Suprapubic skin (tissue), 4 donors: ENCODE results near the gene TLE4. TPM values are rescaled to one million over a fixed set of nuclear protein-coding genes. Genes with fewer than 3 reads are reported as not detected.

Source experiments
- DNase-seq, 2 donors: peaks; one replicate each; pipeline ENCODE4 v3.0.0-alpha.2; 2019; ENCODE audit warnings: low spot score in 2 of 2
- H3K27ac ChIP-seq: fragments of 200-600 bp; sonication (generic); one replicate; pipeline ENCODE4 v1.5.1; 2019
- H3K27me3 ChIP-seq: fragments of 200-600 bp; sonication (generic); one replicate; pipeline ENCODE4 v1.5.1; 2019
- H3K36me3 ChIP-seq: fragments of 200-600 bp; sonication (generic); one replicate; pipeline ENCODE4 v1.5.1; 2019
- H3K4me1 ChIP-seq: fragments of 200-600 bp; sonication (generic); one replicate; pipeline ENCODE4 v1.5.1; 2019
- H3K4me3 ChIP-seq: fragments of 200-600 bp; sonication (generic); one replicate; pipeline ENCODE4 v1.5.1; 2019; ENCODE audit warnings: mild to moderate bottlenecking
- H3K9me3 ChIP-seq: fragments of 200-600 bp; sonication (generic); one replicate; pipeline ENCODE4 v1.5.1; 2019
- CTCF ChIP-seq, 2 donors: fragments of 200-600 bp in 1 of 2; fragments of 450-650 bp in 1 of 2; sonication (generic) in 1 of 2; IDR thresholded peaks; one replicate each; pipeline ENCODE4 v1.5.1; 2016 to 2019; ENCODE audit warnings: antibody characterized with exemption in 2 of 2, mild to moderate bottlenecking in 1 of 2, moderate library complexity in 1 of 2
- EP300 ChIP-seq: sonication (generic); formaldehyde crosslinking; IDR thresholded peaks from one replicate; pipeline ENCODE4 v1.6.1; 2017; ENCODE audit warnings: antibody characterized with exemption
- POLR2A ChIP-seq, 2 donors: fragments of 450-650 bp; IDR thresholded peaks; one replicate each; pipeline ENCODE4 v1.6.1; 2017; ENCODE audit warnings: antibody characterized with exemption in 2 of 2, mild to moderate bottlenecking in 2 of 2, moderate library complexity in 2 of 2
- POLR2AphosphoS5 ChIP-seq, 3 donors: sonication (generic); formaldehyde crosslinking; IDR thresholded peaks; one replicate each; pipeline ENCODE4 v1.6.1; 2017; ENCODE audit warnings: antibody characterized with exemption in 3 of 3
- WGBS: methylation state at CpG from one replicate; pipeline ENCODE4 v1.1.5; 2018; 5-methylcytosine and 5-hydroxymethylcytosine counted together
- total RNA-seq, 4 donors: library from RNA; depleted of rRNA; stranded (reverse); fragments of >200 nt; gene quantifications; one replicate each; pipeline ENCODE4 v1.1.0, GENCODE V29; 2016

The TLE4 gene
- total RNA-seq, 4 donors from 2014 or later, result 44.3 to 109 (median 67.0) TPM

- Histone ChIP-seq H3K27ac (no peak overlapping the region), H3K27me3 (no peaks in the 10 kb centered on the region), H3K9me3 (no peaks in the 10 kb centered on the region), H3K36me3 (peaks cover 4% of the 10 kb centered on the region), H3K4me1 (peaks cover 4% of the 10 kb centered on the region), H3K4me3 (no peak overlapping the region)
- WGBS, result 52% methylated on average over 4 of the region's 4 CpGs
- no peak for DNase-seq
- no peak for TF ChIP-seq POLR2AphosphoS5 (IDR thresholded peaks at IDR 0.05)
- TF ChIP-seq EP300, result no peak
- no peak for TF ChIP-seq CTCF (IDR thresholded peaks at IDR 0.05)
- TF ChIP-seq POLR2A (IDR thresholded peaks at IDR 0.05), result no peak
These were observed 21.1 kb downstream of the TLE4 start for GRCh38 chr9:79592726-79593493.

- H3K4me1 ChIP-seq, result no peaks in the 10 kb centered on the region
- H3K27me3 ChIP-seq, result no peaks in the 10 kb centered on the region
- no peaks in the 10 kb centered on the region for H3K36me3 ChIP-seq
- H3K4me3 ChIP-seq, result no peak overlapping the region
- TF ChIP-seq CTCF (IDR thresholded peaks at IDR 0.05), result no peak
- TF ChIP-seq EP300, result no peak
- no peak for TF ChIP-seq POLR2A (IDR thresholded peaks at IDR 0.05)
- TF ChIP-seq POLR2AphosphoS5 (IDR thresholded peaks at IDR 0.05), result no peak
- DNase-seq, result no peak
- no peaks in the 10 kb centered on the region for H3K9me3 ChIP-seq
- H3K27ac ChIP-seq, result no peak overlapping the region
- WGBS, result 76% methylated on average over 4 of the region's 4 CpGs
These were observed 27.0 kb downstream of the TLE4 start for GRCh38 chr9:79598562-79599345.

- Histone ChIP-seq H3K27ac (no peak overlapping the region), H3K4me1 (peaks cover 10% of the 10 kb centered on the region), H3K4me3 (no peak overlapping the region), H3K36me3 (no peaks in the 10 kb centered on the region), H3K27me3 (no peaks in the 10 kb centered on the region), H3K9me3 (no peaks in the 10 kb centered on the region)
- 93% methylated on average over 5 of the region's 5 CpGs for WGBS
- TF ChIP-seq EP300 (no peak), POLR2A (IDR thresholded peaks at IDR 0.05) (no peak), CTCF (IDR thresholded peaks at IDR 0.05) (no peak), POLR2AphosphoS5 (IDR thresholded peaks at IDR 0.05) (no peak)
- DNase-seq, result no peak
These were observed 28.7 kb downstream of the TLE4 start for GRCh38 chr9:79600466-79600865.

DNA sequence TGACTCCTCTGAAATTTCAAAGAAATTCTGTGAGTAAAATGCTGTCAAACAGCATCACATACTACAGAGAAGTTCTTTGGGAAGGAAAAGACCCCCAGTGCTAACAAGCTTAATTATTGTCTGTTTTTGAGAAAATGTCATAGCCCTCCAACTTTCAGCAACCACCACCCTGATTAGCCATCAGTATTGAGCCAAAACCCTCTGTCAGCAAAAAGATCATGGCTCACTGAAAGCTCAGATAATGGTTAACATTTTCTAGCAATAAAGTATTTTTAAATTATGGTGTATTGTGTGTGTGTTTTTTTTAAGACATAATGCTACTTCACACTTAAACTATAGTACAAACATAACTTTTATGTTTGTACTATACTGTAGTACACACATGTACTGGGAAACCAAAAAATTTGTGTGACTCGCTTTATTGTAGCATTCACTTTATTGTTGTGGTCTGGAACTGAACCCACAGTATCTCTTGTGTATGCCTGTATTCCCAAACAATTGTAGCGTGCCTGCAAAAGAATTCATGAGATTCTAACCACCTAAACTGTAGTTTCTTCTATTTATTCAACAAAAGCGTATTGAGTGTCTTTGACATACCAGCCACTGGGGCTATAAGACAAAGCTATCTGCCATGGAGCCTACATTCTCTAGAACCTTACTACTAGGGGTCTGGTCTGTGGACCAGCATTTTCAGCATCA lies 31.6 kb downstream of the TLE4 start:
- Histone ChIP-seq H3K9me3 (no peaks in the 10 kb centered on the region), H3K36me3 (no peaks in the 10 kb centered on the region), H3K4me3 (no peak overlapping the region), H3K4me1 (peaks cover 12% of the 10 kb centered on the region), H3K27ac (no peak overlapping the region), H3K27me3 (no peaks in the 10 kb centered on the region)
- no peak for DNase-seq
- no peak for TF ChIP-seq POLR2AphosphoS5 (IDR thresholded peaks at IDR 0.05)
- TF ChIP-seq EP300, result no peak
- TF ChIP-seq POLR2A (IDR thresholded peaks at IDR 0.05), result no peak
- no peak for TF ChIP-seq CTCF (IDR thresholded peaks at IDR 0.05)
- WGBS, result 94% methylated on average over 3 of the region's 3 CpGs

DNA sequence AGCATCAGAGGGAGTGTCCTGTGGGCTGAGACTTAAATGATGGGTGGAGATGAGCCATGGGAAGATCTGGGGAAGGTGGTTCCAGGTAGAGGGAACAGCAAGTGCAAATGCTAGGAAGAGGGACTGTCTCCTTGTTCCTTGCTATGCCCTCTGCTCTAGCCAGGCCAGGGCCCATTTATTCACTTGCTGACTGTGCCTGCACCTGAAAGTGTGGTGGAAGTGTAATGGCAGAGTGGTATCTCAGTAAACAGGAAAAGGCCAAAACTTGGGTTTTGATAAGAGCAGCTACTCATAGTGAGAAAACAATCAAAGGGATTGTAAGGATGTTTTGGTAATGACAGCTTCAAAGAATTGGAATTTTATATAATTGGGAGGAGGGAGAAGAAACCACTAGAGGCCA lies 32.4 kb downstream of the TLE4 start:
- Histone ChIP-seq H3K27ac (no peak overlapping the region), H3K4me1 (peaks cover 12% of the 10 kb centered on the region), H3K27me3 (no peaks in the 10 kb centered on the region), H3K36me3 (no peaks in the 10 kb centered on the region), H3K9me3 (no peaks in the 10 kb centered on the region), H3K4me3 (no peak overlapping the region)
- no peak for DNase-seq
- TF ChIP-seq POLR2AphosphoS5 (IDR thresholded peaks at IDR 0.05) (no peak), CTCF (IDR thresholded peaks at IDR 0.05) (no peak), POLR2A (IDR thresholded peaks at IDR 0.05) (no peak), EP300 (no peak)
